RWPE1 (cell line): ENCODE measurements around the gene CNTNAP2.
"Not testable (repeated sequence)": the region's sequence is repeated elsewhere in the genome, so short reads cannot be mapped to it uniquely, and the experiment has no call there.

Experiments used
- CTCF ChIA-PET: fragments of 350-600 bp; sonication (Branson Sonifier 250); formaldehyde crosslinking; extraction: SDS; loops from one replicate; lab custom pipeline; 2021; lab: Yijun Ruan, JAX
- POLR2A ChIA-PET: fragments of 400-600 bp; formaldehyde crosslinking; extraction: SDS; loops from one replicate; lab custom pipeline; 2020; ENCODE audit warnings: antibody characterized with exemption; ENCODE audit not compliant: low non-redundant PET; lab: Yijun Ruan, JAX
- DNase-seq: peaks from one replicate; pipeline ENCODE4 v3.0.0; 2012; ENCODE audit warnings: low spot score
- H3K27ac ChIP-seq: fragments of 450-650 bp; 2 replicates; pipeline ENCODE4 v1.5.1; 2017
- CTCF ChIP-seq: fragments of 450-650 bp; conservative IDR thresholded peaks from 2 replicates; pipeline ENCODE4 v1.5.1; 2017; ENCODE audit warnings: low read depth, mild to moderate bottlenecking

Gene CNTNAP2

GRCh38 chr7:148403466-148403993 is 2286.9 kb downstream of the CNTNAP2 start:
- CTCF ChIA-PET: no interaction called here
- no peak for DNase-seq
- POLR2A ChIA-PET: no interaction called here
- no peak overlapping the region for H3K27ac ChIP-seq
- no peak for TF ChIP-seq CTCF

- POLR2A ChIA-PET: no interaction called here
- CTCF ChIA-PET: no interaction called here
- H3K27ac ChIP-seq: no peak overlapping the region
- no peak for TF ChIP-seq CTCF
- DNase-seq: no peak
Measured at GRCh38 chr7:148408307-148408706, 2291.7 kb downstream of the CNTNAP2 start.

- DNase-seq: no peak
- POLR2A ChIA-PET: no interaction called here
- CTCF ChIA-PET: no interaction called here
- no peak for TF ChIP-seq CTCF
- no peak overlapping the region for H3K27ac ChIP-seq
Measured at GRCh38 chr7:148410905-148411304, 2294.3 kb downstream of the CNTNAP2 start.

- no peak for TF ChIP-seq CTCF
- ChIA-PET CTCF (no interaction called here), POLR2A (no interaction called here)
- H3K27ac ChIP-seq: no peak overlapping the region
- DNase-seq: no peak
Measured at GRCh38 chr7:148412691-148413090, 2296.1 kb downstream of the CNTNAP2 start.

GRCh38 chr7:148419856-148420832 is 2303.5 kb downstream of the CNTNAP2 start:
- no peak for TF ChIP-seq CTCF
- no peak overlapping the region for H3K27ac ChIP-seq
- POLR2A ChIA-PET: no interaction called here
- CTCF ChIA-PET: no interaction called here
- DNase-seq: no peak

GRCh38 chr7:148422030-148422429 is 2305.4 kb downstream of the CNTNAP2 start:
- H3K27ac ChIP-seq: no peak overlapping the region
- no peak for TF ChIP-seq CTCF
- POLR2A ChIA-PET: no interaction called here
- no peak for DNase-seq
- CTCF ChIA-PET: no interaction called here

- DNase-seq, H3K27ac ChIP-seq, CTCF ChIA-PET, POLR2A ChIA-PET: not testable (repeated sequence)
Measured at GRCh38 chr7:148426393-148426792, 2309.8 kb downstream of the CNTNAP2 start.

- POLR2A ChIA-PET, H3K27ac ChIP-seq, DNase-seq: not testable (repeated sequence)
- CTCF ChIA-PET: interaction anchor here (1.0 to 1.2 kb wide), 2 partner anchors 23 to 288 kb away, joined by 3 to 4 read pairs; no protein-coding TSS in a partner anchor
Measured at GRCh38 chr7:148430690-148431089, 2314.1 kb downstream of the CNTNAP2 start.
